HG03457 (cell line): ENCODE measurements around the gene SHBG.
"Not testable (repeated sequence)": the region's sequence is repeated elsewhere in the genome, so short reads cannot be mapped to it uniquely, and the experiment has no call there.

Source experiments
- ATAC-seq: cut with Tn5 transposase; IDR thresholded peaks from one replicate; pipeline ENCODE4 v1.9.1; 2021; ENCODE audit warnings: moderate number of reproducible peaks; ENCODE audit not compliant: unreplicated experiment

SHBG gene

GRCh38 chr17:7629939-7630571, at the start of gene SHBG:
Gene SHBG, plus strand, starts transcription at chr17:7630135. Its CDS starts 38 bp downstream, at chr17:7630173.
- no peak for ATAC-seq

GRCh38 chr17:7580604-7581575, 49.0 kb upstream of the SHBG start:
- no peak for ATAC-seq

- ATAC-seq: no peak
These were observed 47.3 kb upstream of the SHBG start for GRCh38 chr17:7582396-7583252.

GRCh38 chr17:7583253-7584109, 46.5 kb upstream of the SHBG start, which contains the start of gene MPDU1:
Gene MPDU1, plus strand, starts transcription at chr17:7583852. Its CDS starts 11 bp downstream, at chr17:7583863.
- peak; percentile 46 for ATAC-seq

GRCh38 chr17:7586673-7587419, 43.1 kb upstream of the SHBG start:
- no peak for ATAC-seq

GRCh38 chr17:7587420-7588151, 42.3 kb upstream of the SHBG start:
- no peak for ATAC-seq

- ATAC-seq: no peak
These were observed 41.3 kb upstream of the SHBG start for GRCh38 chr17:7588553-7589203.

GRCh38 chr17:7589204-7589868, 40.6 kb upstream of the SHBG start:
- no peak for ATAC-seq

GRCh38 chr17:7589891-7590691, 39.8 kb upstream of the SHBG start, which contains the start of gene SOX15:
Gene SOX15, minus strand, starts transcription at chr17:7590094. Its CDS starts 418 bp downstream, at chr17:7589676.
- ATAC-seq: no peak

- no peak for ATAC-seq
These were observed 39.2 kb upstream of the SHBG start for GRCh38 chr17:7590743-7591142.

- ATAC-seq: no peak
These were observed 38.3 kb upstream of the SHBG start for GRCh38 chr17:7591596-7591995.

GRCh38 chr17:7592422-7593021, 37.4 kb upstream of the SHBG start:
- no peak for ATAC-seq

GRCh38 chr17:7593296-7593695, 36.6 kb upstream of the SHBG start:
- ATAC-seq: no peak

GRCh38 chr17:7597561-7597960, 32.4 kb upstream of the SHBG start:
- not testable (repeated sequence) for ATAC-seq

- no peak for ATAC-seq
These were observed 23.7 kb upstream of the SHBG start for GRCh38 chr17:7606280-7606679.

GRCh38 chr17:7610641-7611040, 19.3 kb upstream of the SHBG start:
- ATAC-seq: no peak
